ENCODE results near the gene BANF2. TPM values are rescaled to one million over a fixed set of nuclear protein-coding genes. Genes with fewer than 3 reads are reported as not detected.
"Not testable (repeated sequence)": the region's sequence is repeated elsewhere in the genome, so short reads cannot be mapped to it uniquely, and the experiment has no call there.

Gene BANF2
- total RNA-seq, 2 donors from 2014 or later: not detected

GRCh38 chr20:17775600-17775999 is 75.8 kb downstream of the BANF2 start:
- Mint-ChIP-seq H3K36me3 (no peaks in the 10 kb centered on the region), H3K27ac (no peak overlapping the region), H3K9me3 (peaks cover 0 to 3% of the 10 kb centered on the region in 2 donors)
- no peak for DNase-seq (ENCODE audit: low spot score in 2 of 2)
- ATAC-seq: no peak

GRCh38 chr20:17776551-17776950 is 76.8 kb downstream of the BANF2 start:
- Mint-ChIP-seq H3K36me3 (no peaks in the 10 kb centered on the region), H3K9me3 (peaks cover 0 to 3% of the 10 kb centered on the region in 2 donors), H3K27ac (no peak overlapping the region)
- no peak for DNase-seq (ENCODE audit: low spot score in 2 of 2)
- ATAC-seq: no peak

GRCh38 chr20:17779011-17779410 is 79.2 kb downstream of the BANF2 start:
- H3K36me3 Mint-ChIP-seq; H3K27ac Mint-ChIP-seq; ATAC-seq; H3K9me3 Mint-ChIP-seq; DNase-seq (ENCODE audit: low spot score in 2 of 2): not testable (repeated sequence)

GRCh38 chr20:17782768-17783167 is 83.0 kb downstream of the BANF2 start:
- ATAC-seq (no peak), DNase-seq (ENCODE audit: low spot score in 2 of 2) (no peak)
- Mint-ChIP-seq H3K36me3 (no peaks in the 10 kb centered on the region), H3K9me3 (peaks cover 0 to 3% of the 10 kb centered on the region in 2 donors), H3K27ac (no peak overlapping the region)

DNA sequence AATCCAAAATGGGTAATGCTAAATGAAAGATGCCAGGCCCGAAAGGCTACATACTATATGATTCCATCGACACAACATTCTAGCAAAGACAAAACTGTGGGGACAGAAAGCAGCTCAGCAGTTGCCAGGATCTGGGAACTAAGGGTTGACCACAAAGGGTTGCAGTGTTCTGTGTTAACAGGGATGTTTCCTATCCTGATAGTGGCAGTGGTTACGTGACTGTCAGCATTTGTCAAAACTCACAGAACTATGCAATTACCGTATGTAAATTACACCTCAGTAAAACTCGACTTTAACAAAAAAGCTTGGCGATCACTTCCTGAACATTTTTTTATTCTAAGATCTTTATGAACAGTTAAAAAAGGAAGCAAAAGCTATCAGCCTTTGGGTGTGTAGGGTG is 83.9 kb downstream of the BANF2 start:
- Mint-ChIP-seq H3K9me3 (no peaks in the 10 kb centered on the region), H3K36me3 (no peaks in the 10 kb centered on the region), H3K27ac (no peak overlapping the region)
- ATAC-seq (no peak), DNase-seq (ENCODE audit: low spot score in 2 of 2) (no peak)

DNA sequence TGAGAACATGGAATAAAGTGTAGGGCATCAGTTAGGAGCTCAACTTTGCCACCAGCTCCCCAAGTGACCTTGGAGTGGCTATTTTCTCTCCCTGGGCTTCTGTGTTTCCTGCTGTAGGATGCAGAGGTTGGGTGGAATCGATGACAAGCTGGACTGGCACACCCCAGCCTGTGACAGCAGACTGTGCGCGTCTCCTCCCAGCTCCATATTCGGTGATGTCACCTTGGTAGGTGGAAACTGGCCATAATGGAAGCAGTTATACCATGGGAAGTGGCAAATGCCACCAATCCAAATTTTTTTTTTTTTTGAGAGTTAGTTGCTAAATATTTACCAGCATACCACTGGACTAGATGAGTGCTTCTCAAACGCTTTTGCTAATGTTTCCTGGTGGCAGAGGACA is 85.2 kb downstream of the BANF2 start:
- ATAC-seq: no peak
- H3K36me3 Mint-ChIP-seq: no peaks in the 10 kb centered on the region
- no peak for DNase-seq (ENCODE audit: low spot score in 2 of 2)
- no peak overlapping the region for H3K27ac Mint-ChIP-seq
- no peaks in the 10 kb centered on the region for H3K9me3 Mint-ChIP-seq

Other genes starting within 250 kb of the BANF2 start
- gene BFSP1, start 168.6 kb upstream of the BANF2 start, total RNA-seq: under 1 TPM in 1 of 2 donors, not detected in 1; 0.16 TPM
- 10 to 100 TPM; 26.6 to 63.4 TPM for gene DSTN, start 129.9 kb upstream of the BANF2 start, total RNA-seq
- gene RRBP1, start 17.7 kb upstream of the BANF2 start, total RNA-seq: 10 to 100 TPM; 23.4 to 38.1 TPM